GM19468 (cell line): ENCODE results near the gene BLCAP.
"Not testable (repeated sequence)": the region's sequence is repeated elsewhere in the genome, so short reads cannot be mapped to it uniquely, and the experiment has no call there.

ENCODE experiments used
- ATAC-seq: cut with Tn5 transposase; IDR thresholded peaks from one replicate; pipeline ENCODE4 v1.9.1; 2021; ENCODE audit warnings: mild to moderate bottlenecking, moderate library complexity, moderate number of reproducible peaks; ENCODE audit not compliant: unreplicated experiment; ENCODE audit errors: extremely low read depth

The BLCAP gene

DNA sequence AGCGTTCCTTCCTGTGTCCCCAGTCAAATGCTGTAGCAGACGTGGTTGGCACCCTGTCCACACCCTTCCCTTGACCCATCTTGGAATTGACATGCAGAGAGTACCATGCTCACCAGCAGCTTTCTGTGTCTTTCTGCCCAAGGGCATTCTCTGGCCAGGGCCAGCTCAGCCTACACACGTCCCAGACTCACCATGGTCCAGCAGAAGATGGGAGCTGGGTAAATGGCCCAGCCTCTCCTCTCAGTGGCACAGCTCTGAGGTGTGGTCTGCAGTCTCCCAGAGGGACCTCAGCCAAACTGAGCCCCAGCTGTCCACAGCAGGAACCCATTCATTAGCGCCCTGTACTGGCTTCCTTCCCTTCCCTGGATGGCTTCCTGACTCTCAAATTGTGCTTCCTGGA, 31.1 kb upstream of the BLCAP start:
- ATAC-seq: no peak

DNA sequence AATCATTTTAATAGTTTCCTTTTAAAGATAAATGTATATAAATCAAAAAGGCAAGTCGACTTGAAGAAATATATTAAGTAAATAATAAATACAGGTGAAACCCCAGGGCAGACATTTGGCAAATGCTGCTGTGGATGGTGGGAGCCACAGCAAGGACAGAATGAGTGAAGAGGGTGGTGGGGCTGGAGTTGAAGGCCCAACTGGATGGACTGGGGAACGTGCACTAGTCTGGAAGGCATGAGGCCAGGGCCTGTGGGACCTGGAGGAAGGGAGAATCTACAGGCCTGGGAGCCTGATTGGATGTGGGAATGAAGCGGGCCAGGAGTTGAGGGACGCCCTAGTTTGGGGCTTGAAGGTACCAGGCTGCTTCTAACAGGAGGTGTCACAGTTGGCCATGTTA, 30.6 kb upstream of the BLCAP start:
- ATAC-seq: no peak

DNA sequence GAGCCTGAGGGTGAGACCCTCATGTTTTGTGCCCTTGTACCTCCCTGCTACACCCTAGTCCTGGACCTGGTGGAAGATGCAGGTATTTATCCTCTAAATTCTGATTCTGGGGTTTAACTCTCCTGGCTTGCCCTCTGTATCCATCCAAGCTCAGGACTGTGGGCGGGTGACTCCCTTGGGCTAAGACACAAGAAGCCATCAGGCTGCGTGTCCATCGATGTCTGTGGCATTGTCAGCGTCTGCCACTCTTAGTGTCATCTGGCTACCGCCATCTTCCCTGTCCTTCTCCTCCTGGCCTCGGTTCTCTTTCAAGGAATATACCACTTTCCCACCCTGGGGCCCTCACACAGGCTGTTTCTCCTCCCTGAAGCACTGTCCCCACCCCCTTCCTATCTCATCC, 28.9 kb upstream of the BLCAP start:
- no peak for ATAC-seq

DNA sequence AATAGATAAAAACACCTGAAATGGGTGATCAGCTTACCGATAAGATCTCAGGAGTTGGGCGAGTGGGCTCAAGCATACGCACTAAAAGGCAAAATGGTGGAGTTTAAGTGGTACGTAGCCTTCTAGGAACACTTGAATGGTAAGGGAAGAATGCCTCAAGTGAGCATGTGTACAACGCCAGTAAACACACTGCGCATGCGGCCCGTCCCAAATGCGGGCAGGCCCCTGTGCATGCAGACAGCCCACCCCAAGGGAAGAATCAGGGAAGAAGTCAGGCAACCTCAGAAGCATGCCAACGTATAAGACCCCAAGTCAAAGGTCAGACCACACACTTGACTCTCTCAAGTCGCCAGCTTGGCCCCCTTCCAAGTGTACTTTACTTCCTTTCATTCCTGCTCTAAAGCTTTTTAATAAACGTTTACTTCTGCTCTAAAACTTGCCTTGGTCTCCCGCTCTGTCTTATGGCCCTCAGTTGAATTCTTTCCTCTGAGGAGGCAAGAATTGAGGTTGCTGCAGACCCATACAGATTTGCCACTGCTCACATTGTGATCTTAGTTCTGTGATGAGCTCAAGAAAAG, 27.1 kb upstream of the BLCAP start:
- ATAC-seq: not testable (repeated sequence)

DNA sequence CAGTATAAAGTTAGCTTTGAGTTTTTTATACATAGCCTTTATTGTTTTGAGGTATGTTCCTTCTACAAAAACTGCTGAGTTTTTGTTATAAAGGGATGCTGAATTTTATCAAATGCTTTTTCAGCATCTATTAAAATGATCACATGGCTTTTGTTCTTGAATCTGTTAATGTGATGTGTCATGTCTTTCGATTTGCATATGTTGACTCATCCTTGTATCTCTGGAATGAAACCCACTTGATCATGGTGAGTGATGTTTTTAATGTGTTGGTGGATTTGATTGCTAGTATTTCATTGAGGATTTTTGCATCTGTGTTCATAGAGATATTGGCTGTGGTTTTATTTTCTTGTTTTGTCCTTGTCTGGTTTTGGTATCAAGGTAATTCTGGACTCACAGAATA, 24.7 kb upstream of the BLCAP start:
- no peak for ATAC-seq

DNA sequence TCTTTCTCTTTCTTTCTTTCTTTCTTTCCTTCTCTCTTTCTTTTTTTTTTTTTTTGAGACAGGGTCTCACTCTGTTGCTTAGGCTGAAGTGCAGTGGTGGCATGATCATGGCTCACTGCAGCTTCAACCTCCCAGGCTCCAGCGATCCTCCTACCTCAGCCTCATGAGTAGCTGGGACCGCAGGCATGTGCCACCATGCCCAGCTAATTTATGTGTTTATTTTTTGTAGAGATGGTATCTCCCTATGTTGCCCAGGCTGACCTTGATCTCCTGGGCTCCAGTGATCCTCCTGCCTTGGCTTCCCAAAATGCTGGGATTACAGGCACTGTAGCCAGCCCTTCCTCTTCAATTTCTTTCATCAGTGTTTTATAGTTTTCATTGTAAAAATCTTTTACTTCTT, 24.0 kb upstream of the BLCAP start:
- ATAC-seq: not testable (repeated sequence)

DNA sequence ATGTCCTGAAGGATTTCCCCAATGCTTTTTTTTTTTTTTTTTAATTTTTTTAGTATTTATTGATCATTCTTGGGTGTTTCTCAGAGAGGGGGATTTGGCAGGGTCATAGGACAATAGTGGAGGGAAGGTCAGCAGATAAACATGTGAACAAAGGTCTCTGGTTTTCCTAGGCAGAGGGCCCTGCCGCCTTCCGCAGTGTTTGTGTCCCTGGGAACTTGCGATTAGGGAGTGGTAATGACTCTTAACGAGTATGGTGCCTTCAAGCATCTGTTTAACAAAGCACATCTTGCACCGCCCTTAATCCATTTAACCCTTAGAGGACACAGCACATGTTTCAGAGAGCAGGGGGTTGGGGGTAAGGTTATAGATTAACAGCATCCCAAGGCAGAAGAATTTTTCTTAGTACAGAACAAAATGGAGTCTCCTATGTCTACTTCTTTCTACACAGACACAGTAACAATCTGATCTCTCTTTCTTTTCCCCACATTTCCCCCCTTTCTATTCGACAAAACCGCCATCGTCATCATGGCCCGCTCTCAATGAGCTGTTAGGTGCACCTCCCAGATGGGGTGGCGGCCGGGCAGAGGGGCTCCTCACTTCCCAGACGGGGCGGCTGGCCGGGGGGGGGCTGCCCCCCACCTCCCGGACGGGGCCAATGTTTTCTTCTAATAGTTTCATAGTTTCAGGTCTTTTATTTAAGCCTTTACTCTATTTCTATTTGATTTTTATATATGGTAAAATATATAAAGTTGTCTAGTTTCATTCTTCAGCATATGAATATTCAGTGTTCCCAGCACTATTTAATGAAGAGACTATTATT, 22.6 kb upstream of the BLCAP start:
- not testable (repeated sequence) for ATAC-seq

DNA sequence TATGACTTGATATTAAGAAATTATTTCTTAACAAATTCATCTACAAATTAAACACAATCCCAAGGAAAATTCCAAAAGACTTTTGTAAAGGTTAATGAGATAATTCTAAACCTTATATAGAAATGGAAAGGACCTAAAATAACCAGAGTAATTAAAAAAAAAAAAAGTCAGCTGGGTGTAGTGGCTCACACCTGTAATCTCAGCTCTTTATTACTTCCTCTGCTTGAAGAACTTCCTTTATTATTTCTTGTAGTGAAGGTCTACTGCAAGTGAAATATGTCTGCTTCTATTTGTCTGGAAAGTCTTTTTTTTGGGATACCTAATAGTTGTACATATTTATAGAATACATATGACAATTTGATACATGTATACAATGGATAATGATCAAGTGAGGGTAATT, 20.2 kb upstream of the BLCAP start:
- ATAC-seq: no peak

DNA sequence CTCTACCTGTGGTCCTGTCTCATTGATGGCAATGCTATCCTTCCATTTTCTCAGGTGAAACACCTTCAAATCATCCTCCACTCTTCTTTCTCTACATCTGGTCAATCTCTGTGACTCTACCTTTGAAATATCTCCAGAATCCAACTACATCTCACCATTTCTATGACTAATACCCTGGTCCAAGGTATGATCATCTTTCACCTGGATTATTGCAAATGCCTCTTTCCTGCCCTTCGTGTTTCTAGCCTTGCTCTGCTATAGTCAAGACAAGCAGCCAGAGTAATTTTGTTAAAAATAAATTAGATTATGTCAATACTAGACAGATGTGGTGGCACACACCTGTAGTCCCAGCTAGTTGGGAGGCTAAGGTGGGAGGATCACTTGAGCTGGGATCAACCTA, 17.8 kb upstream of the BLCAP start:
- no peak for ATAC-seq

DNA sequence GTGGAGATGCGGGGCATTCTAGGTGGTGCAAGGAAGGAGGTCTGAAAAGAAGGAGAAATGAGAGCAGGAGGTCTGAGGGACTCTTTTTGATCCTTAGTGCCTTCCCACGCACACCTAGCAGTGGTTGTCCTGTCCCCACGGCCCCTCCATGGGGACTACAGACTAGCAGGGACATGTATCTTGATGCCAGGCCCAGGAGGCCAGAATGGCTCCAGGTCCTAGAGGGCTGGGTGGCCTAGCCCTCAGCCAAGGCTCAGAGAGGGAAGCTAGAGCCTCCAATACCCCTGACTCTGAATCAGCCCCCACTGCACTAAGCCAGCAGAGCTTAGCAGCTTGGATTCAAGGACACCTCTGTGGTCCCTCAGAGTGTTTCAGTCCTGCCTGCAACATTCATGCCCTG, 16.7 kb upstream of the BLCAP start:
- ATAC-seq: no peak

DNA sequence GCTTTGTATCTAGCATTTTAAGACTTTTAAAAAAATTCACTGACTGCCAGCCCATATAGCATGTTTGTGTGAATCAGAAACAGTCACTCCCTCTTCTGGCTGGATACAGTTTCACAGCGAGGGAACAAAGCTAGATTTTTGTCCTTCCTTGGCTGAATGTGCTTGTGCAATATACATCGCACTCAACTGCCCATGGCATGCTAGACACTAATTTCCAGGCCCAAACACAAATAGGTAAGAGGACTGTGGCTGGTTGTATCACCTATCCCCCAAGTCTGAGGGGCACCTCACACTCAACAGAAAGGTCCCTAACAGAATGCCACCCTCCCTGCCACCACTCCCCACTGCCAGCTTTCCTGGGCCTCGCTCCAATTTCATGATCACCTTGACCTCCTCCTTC, 16.2 kb upstream of the BLCAP start:
- no peak for ATAC-seq

DNA sequence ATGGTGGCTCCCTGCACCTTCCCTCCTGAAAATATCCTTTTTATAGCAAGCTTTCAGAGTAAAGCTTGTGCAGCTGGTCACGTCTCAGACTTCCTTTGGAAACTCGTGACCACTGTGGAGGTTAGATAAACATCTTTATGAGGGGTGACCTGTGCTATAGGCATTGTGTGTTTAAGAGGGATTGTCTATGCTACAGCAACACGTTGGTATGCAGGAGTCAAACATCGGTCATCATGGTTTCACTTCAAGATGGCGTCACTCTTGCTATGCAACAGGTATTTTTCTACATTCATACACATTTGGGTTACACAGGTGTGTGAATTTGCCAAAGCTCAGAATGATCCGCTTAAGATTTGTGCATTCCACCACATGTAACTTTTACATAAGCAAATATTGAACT, 14.6 kb upstream of the BLCAP start:
- ATAC-seq: no peak

DNA sequence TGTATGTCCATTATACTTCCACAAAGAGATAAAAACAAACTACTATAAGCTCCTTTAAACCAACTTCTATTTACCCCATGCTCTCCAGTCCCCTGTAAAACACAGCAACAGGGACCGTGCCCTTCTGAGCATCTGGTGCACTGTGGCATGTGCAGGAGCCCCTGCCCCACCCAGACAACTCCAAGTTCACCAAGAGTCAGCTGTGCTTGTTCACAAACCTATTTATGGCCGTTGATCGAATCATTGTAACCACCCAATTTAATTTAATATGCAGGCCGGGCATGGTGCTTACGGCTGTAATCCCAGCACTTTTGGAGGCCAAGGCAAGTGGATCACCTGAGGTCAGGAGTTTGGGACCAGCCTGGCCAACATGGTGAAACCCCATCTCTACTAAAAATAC, 13.7 kb upstream of the BLCAP start:
- no peak for ATAC-seq

DNA sequence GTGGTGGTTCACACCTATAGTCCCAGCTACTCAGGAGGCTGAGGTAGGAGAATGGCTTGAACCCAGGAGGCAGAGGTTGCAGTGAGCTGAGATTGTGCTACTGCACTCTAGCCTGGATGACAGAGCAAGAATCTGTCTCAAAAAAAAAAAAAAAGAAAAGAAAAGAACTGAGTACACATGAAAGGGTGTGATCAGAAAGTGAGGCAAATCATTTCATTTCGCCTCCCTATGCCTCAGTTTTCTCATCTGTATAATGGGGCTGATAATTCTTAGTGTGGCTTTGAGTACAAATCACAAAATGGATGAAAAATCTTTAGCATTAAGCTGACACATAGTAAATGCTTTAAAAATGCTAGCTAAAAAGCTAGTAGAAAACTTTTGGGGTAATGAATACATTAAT, 13.2 kb upstream of the BLCAP start:
- ATAC-seq: not testable (repeated sequence)

DNA sequence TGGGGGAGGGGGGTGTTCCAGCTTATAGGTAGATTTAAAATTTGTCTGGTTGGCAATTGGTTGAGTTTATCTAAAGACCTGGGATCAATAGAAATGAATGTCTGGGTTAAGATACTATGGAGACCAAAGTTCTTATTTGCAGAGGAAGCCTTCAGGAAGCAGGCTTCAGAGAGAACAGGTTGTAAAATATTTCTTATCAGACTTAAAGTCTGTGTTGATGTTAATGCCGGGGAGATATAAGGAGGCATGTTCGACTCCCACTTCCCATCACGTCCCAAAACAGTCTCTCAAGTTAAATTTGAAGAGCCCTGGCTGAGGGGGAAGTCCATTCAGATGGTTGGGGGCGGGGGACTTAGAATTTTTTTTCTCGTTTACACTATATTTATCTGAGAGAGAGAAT, 12.3 kb upstream of the BLCAP start:
- ATAC-seq: no peak

DNA sequence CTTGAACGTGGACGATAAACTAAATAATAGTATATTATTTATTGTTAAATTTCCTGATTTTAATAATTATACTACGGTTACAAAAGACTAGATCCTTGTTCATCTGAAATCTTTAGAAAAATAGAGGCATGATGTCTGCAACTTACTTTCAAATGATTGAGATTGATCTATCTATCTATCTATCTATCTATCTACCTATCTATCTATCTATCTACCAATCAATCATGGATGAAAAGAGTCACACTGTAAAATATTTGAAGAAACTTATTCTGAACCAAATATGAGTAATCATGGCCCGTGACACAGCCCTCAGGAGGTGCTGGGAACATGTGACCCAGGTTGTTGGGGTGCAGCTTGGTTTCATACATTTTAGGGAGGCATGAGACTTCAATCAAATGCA, 11.7 kb upstream of the BLCAP start:
- ATAC-seq: no peak

DNA sequence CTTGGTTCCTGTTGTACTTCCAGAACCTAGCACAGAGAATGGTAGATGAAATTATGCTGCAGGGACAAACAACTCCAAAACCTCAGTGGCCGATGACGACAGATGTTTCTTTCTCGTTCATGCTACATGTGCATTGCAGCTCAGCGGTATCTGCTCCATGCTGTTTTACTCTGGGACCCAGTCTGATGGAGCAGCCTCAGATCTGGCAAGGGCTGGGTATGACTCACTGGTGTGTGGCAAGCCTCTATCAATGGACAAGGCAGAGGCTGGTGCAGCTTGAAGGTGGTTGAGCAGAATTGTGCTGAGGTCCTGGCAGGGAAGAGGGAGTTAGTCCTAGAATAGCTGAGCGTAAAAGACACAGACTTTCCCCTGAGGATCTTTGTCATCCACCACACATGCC, 10.3 kb upstream of the BLCAP start:
- ATAC-seq: no peak

DNA sequence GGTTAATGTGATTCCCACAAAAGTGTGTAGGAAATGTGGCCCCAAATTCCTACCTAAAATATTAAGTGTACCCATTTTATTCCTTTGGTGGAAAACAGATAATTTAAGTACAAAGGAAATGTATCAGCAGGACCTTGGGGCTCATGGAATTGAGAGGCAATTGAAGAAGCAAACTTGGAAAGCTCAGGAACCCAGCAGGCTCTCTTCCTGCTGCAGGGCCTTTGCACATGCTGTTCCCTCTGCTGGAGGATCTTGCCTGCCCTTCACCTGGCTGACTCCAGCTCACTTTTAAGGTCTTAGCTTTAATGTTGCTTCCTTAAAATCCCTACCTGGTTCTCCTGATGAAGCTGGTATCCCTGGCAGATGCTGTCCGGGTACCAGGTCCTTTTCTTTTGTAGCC, 9.8 kb upstream of the BLCAP start:
- ATAC-seq: no peak

DNA sequence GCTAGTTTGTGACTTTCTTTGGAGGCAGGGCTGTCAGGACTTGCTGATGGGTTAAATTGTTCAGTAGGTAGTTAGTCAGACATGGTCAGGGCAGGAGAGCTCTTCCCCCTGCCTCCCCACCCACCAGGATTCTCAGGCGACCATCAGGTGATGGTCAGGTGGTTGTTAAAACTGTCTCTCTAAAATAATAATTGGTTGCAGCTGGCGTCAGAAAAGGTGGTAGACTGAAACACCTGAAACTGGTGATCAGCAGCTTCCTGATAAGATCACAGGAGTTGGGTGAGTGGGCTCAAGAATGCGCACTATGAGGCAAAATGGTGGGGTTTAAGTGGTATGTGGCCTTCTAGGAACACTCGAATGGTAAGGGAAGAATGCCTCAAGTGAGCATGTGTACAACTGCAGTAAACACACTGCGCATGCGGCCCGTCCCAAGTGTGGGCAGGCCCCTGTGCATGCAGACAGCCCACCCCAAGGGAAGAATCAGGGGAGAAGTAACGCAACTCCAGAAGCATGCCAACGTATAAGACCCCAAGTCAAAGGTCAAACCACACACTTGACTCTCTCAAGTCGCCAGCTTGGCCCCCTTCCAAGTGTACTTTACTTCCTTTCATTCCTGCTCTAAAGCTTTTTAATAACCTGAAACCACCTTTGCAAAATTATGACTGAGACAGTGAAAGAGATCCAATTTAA, 7.9 kb upstream of the BLCAP start:
- no peak for ATAC-seq

DNA sequence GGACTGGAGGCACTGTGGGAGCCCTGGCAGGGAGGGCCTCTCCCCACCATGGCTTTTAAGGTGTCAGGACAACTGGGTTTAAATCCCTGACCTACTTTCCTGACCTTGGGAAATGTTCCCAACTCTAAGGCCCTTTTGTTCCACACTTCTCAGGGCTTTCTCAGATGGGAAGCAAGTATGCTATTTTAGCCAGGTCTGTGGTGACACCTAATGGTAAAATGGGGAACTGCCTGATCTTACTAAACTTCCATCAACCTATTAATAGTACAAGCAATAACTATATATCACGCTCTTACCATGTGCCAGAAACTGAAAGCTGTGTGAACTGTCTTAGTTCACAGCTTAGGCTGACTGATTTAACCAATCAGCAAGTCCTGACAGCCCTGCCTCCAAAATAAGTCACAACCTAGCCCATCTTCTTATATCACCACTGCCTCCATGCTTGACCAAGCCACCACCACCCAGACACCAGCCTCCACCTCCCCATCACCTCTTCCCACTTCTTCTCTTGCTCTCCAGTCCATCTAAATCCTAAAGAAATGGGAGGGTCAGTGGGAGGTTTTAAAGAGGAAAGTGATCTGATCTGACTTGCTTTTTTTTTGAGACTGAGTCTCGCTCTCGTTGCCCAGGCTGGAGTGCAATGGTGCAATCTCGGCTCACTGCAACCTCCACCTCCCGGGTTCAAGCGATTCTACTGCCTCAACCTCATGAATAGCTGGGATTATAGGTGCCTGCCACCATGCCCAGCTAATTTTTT, 6.9 kb upstream of the BLCAP start:
- ATAC-seq: peak; percentile 50

DNA sequence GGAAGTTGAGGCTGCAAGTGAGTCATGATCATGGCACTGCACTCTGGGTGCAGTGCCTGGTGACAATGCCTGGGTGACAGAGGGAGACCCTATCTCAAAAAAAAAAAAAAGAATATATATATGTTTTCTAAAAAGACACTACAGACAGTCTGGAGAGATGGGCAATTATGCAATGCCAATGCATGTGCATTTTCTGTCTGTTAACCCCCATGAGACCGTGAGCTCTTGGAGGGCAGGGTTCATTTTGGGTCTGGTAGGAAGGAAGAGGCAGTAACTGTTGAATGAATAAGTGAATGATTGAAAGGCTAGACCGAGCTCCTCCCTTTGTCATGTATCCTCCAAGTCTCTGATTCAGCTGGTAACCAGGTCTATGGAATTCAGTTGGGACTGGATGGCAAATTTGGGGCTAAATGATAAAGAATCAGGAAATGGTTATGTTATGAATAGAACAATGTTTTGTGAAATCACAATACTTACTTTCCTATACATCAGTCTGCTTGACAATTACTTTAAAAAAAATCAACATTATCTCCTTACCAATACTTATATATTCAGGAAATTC, 5.6 kb upstream of the BLCAP start:
- ATAC-seq: no peak
